Endothelial cell of umbilical vein (primary cell): Measurements from ENCODE around the gene ITGA11. TPM values are rescaled to one million over a fixed set of nuclear protein-coding genes. Genes with fewer than 3 reads are reported as not detected.

Experiments
- BruUV-seq: library from RNA; stranded (reverse); fragments of 400-500 nt; replicated peaks from 2 replicates; lab custom pipeline; 2021; lab: Mats Ljungman, UMichigan
- CTCF ChIA-PET: fragments of 300-600, 350-600 bp; sonication (Branson Sonifier 250); formaldehyde crosslinking; loops from one replicate; lab custom pipeline; 2021; ENCODE audit warnings: antibody characterized with exemption, inconsistent platforms; lab: Charles Lee
- POLR2A ChIA-PET: fragments of 300-600, 350-600 bp; sonication (Branson Sonifier 250); formaldehyde crosslinking; loops from one replicate; lab custom pipeline; 2021; ENCODE audit warnings: antibody characterized with exemption, inconsistent platforms; lab: Charles Lee
- DNase-seq: peaks from one replicate; pipeline ENCODE4 v3.0.0-alpha.2; 2011; ENCODE audit warnings: low read depth, low spot score
- FAIRE-seq: peaks from 2 replicates; lab custom pipeline; 2011; peaks lifted over from hg19 to GRCh38; lab: Jason Lieb, UNC
- H2AFZ ChIP-seq: 2 replicates; pipeline ENCODE4 v1.6.0; 2012; ENCODE audit warnings: low read depth, low read length, control low read depth, inconsistent platforms
- H3K27ac ChIP-seq: 2 replicates; pipeline ENCODE4 v1.5.1; 2011; ENCODE audit warnings: low read depth, mild to moderate bottlenecking, control low read depth, low read length, moderate library complexity; ENCODE audit not compliant: insufficient read depth
- H3K27me3 ChIP-seq, 2 experiments: 2 replicates each; pipeline versions ENCODE4 v1.6.0 to v1.6.1; 2011; ENCODE audit warnings: low read length in 2 of 2, mixed read lengths in 1 of 2; ENCODE audit not compliant: control insufficient read depth in 2 of 2, insufficient read depth in 2 of 2
- H3K36me3 ChIP-seq, 2 experiments: 2 replicates in 1 of 2; 3 replicates in 1 of 2; pipeline ENCODE4 v1.5.1; 2011; ENCODE audit warnings: low read length in 2 of 2, mild to moderate bottlenecking in 1 of 2, moderate library complexity in 1 of 2; ENCODE audit not compliant: control insufficient read depth in 2 of 2, insufficient read depth in 2 of 2; ENCODE audit errors: extremely low read depth in 1 of 2
- H3K4me1 ChIP-seq: 3 replicates; pipeline ENCODE4 v1.5.1; 2011; ENCODE audit warnings: mild to moderate bottlenecking, low read length; ENCODE audit not compliant: control insufficient read depth, insufficient read depth; ENCODE audit errors: extremely low read depth
- H3K4me2 ChIP-seq: 2 replicates; pipeline ENCODE4 v1.6.1; 2011; ENCODE audit warnings: low read length, control low read depth, mixed read lengths; ENCODE audit not compliant: insufficient read depth
- H3K4me3 ChIP-seq, 3 experiments: fragments of 200-600 bp in 1 of 3; sonication (generic), shearing (Covaris generic) in 1 of 3; replicated peaks in 1 of 3; 2 replicates each; pipeline ENCODE4 v1.5.1; 2011 to 2016; ENCODE audit warnings: control low read depth in 3 of 3, low read length in 3 of 3, mild to moderate bottlenecking in 2 of 3, inconsistent platforms in 1 of 3, low read depth in 1 of 3, moderate library complexity in 1 of 3; ENCODE audit not compliant: insufficient read depth in 1 of 3
- H3K79me2 ChIP-seq: 2 replicates; pipeline ENCODE4 v1.6.0; 2012; ENCODE audit warnings: low read length, inconsistent platforms; ENCODE audit not compliant: control insufficient read depth, insufficient read depth
- H3K9ac ChIP-seq: replicated peaks from 2 replicates; pipeline ENCODE3; 2011; ENCODE audit warnings: low read length, control low read depth; ENCODE audit not compliant: insufficient read depth; ENCODE audit errors: extremely low read depth
- H3K9me1 ChIP-seq: replicated peaks from 3 replicates; pipeline ENCODE4 v1.6.0; 2011; ENCODE audit warnings: mild to moderate bottlenecking, low read length; ENCODE audit not compliant: control insufficient read depth, insufficient read depth; ENCODE audit errors: extremely low read depth
- H3K9me3 ChIP-seq: replicated peaks from 2 replicates; pipeline ENCODE4 v1.5.1; 2012; ENCODE audit warnings: low read length, inconsistent platforms; ENCODE audit not compliant: control insufficient read depth, insufficient read depth
- H4K20me1 ChIP-seq: replicated peaks from 2 replicates; pipeline ENCODE3; 2011; ENCODE audit warnings: mild to moderate bottlenecking, low read length; ENCODE audit not compliant: control insufficient read depth, insufficient read depth; ENCODE audit errors: extremely low read depth
- CTCF ChIP-seq, 2 donors: IDR thresholded peaks; 1 replicate in 1 of 2; 2 replicates in 1 of 2; pipeline ENCODE4 v1.5.1; 2011; ENCODE audit warnings: low read length in 2 of 2, mild to moderate bottlenecking in 2 of 2, moderate library complexity in 2 of 2, control low read depth in 1 of 2, inconsistent platforms in 1 of 2, low read depth in 1 of 2; ENCODE audit not compliant: insufficient read depth in 1 of 2; ENCODE audit errors: extremely low read depth in 1 of 2
- EZH2 ChIP-seq: IDR thresholded peaks from 2 replicates; pipeline ENCODE4 v1.6.1; 2012; ENCODE audit warnings: borderline replicate concordance, low read depth, mild to moderate bottlenecking, moderate library complexity, low read length, inconsistent platforms; ENCODE audit not compliant: severe bottlenecking
- GATA2 ChIP-seq: IDR thresholded peaks from 2 replicates; pipeline ENCODE4 v1.7.0; 2011; ENCODE audit warnings: low read depth, mild to moderate bottlenecking, moderate library complexity, mixed read lengths, low read length; ENCODE audit not compliant: insufficient read length, insufficient read depth
- JUN ChIP-seq: IDR thresholded peaks from 2 replicates; pipeline ENCODE4 v1.6.1; 2011; ENCODE audit warnings: borderline replicate concordance, low read depth; ENCODE audit not compliant: insufficient read length, insufficient read depth
- POLR2AphosphoS5 ChIP-seq: IDR thresholded peaks from 2 replicates; pipeline ENCODE4 v1.6.1; 2012; ENCODE audit warnings: low read depth, mild to moderate bottlenecking, control low read depth, low read length, moderate library complexity; ENCODE audit not compliant: insufficient read depth
- dilution Hi-C: fragments of 300-500 bp; cut with MboI; formaldehyde crosslinking; loops from one replicate; pipeline ENCODE4 v1.15.0; 2019; ENCODE audit warnings: low sequenced_read_pairs; ENCODE audit not compliant: extremely low pct_ligation_motif_present
- intact Hi-C: fragments of 100-400 bp; cut with micrococcal nuclease; formaldehyde crosslinking; loops from one replicate; pipeline ENCODE4 v1.10.0; 2022
- polyA plus RNA-seq, 4 experiments: library from polyadenylated mRNA; depleted of rRNA in 3 of 4; stranded (reverse) in 3 of 4; unstranded in 1 of 4; fragments of >200 nt; gene quantifications; 2 replicates each; pipeline versions ENCODE4 v1.2.1 to v1.2.3, GENCODE V29; 2011 to 2012; ENCODE audit warnings: missing spikeins in 1 of 4
- total RNA-seq: library from RNA; stranded (reverse); gene quantifications from 2 replicates; pipeline ENCODE4 v1.2.3, GENCODE V29; 2021
- TF ChIP-seq, protein P1 (sequence below): IDR thresholded peaks from 2 replicates; pipeline ENCODE4 v1.6.1; 2011; ENCODE audit not compliant: insufficient read depth, insufficient read length

ITGA11 gene
- total and polyA plus RNA-seq, 2 donors (not counting 3 experiments of a cell fraction or from before 2014, with no cell fraction given) = 0.18 to 1.0 TPM

GRCh38 chr15:68310178-68310803 lies 121.7 kb downstream of the ITGA11 start:
- Histone ChIP-seq H2AFZ (no peak overlapping the region), H3K36me3 (no peaks in the 10 kb centered on the region), H4K20me1 (no peaks in the 10 kb centered on the region), H3K4me2 (no peak overlapping the region), H3K27me3 (no peaks in the 10 kb centered on the region), H3K9ac (no peak overlapping the region), H3K9me3 (no peaks in the 10 kb centered on the region), H3K27ac (no peak overlapping the region), H3K4me1 (peaks cover 3% of the 10 kb centered on the region), H3K4me3 (no peak overlapping the region), H3K79me2 (no peaks in the 10 kb centered on the region), H3K9me1 (no peaks in the 10 kb centered on the region)
- ChIA-PET CTCF (interaction anchor here (0.7 to 1.3 kb wide), 2 partner anchors 74 to 615 kb away, joined by 3 read pairs; no protein-coding TSS in a partner anchor), POLR2A (no interaction called here)
- BruUV-seq = no TSS peak
- intact Hi-C loops (no loop called here), dilution Hi-C loops (no loop called here)
- no peak for FAIRE-seq
- no peak for DNase-seq
- no peak for TF ChIP-seq POLR2AphosphoS5
- TF ChIP-seq EZH2 = no peak
- TF ChIP-seq CTCF (IDR thresholded peaks at IDR 0.05; ENCODE audit: extremely low read depth in 1 of 2, insufficient read depth in 1 of 2, low read depth in 1 of 2, low read length in 2 of 2) = no peak
- no peak for TF ChIP-seq GATA2
- TF ChIP-seq, protein P1, sequence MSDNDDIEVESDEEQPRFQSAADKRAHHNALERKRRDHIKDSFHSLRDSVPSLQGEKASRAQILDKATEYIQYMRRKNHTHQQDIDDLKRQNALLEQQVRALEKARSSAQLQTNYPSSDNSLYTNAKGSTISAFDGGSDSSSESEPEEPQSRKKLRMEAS = no peak
- TF ChIP-seq JUN = no peak
